D341Med (cell line): ENCODE data around the gene MGA.

Experiments
- DNase-seq: peaks from one replicate; pipeline ENCODE4 v3.0.0; 2012; ENCODE audit warnings: low spot score

The MGA gene

DNA sequence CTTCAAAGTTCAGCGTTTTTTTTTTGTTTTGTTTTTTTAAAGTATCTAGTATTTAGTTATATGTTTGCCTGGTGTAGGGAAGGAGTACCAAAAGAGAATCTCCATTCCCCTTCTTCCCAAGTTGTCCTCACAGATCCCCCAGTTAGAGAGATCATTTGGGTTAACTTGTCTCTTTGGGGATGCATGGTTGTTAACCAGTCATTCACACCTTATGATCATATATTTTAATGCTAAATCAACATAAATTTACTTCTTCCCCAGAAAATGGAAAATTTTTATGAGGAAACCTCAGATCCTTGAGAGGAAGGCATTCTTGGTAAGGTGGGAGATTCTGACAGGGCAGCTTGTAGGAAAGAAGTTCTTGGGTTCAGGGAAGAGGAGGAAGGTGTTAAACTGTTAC, 1.5 kb upstream of the MGA start:
- no peak for DNase-seq

DNA sequence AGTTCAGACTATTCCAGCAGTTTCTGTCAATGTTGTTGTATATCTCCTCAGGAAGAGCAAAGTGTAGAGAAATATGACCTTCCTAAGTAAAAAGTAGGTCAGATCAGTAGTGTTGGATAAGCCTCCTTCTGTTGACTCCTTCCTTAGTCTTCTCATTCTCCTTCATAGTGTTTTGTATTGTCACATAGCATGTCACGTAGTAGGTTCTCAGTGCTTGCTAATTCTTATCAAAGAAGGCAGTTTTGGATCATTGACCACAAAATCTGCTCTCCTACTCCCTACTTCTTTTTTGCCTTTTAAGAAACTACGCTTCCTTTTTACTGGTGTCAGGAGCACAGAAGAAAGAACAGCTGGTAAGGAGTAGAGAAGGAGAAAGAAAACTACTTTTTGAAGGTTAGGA, 1.0 kb upstream of the MGA start:
- DNase-seq: no peak

DNA sequence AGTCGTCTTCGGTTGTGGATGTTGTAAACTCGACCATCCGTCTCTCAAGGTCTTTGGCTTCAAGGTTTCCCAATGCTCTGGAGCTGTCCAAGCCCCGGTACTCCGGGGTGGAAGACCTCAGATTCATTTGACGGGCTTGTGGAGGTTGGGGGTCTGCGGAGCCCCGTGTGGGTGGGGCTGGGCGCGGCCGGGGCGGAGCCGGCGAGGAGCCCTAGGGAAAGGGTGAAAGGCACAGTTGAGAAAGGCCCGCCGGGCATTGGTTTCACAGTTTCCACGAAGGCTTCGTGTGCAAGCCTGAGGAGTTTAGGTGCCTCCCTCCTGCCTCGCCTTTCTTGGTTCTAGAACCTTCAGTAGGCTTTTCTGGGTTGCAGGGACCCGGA, 360 bp upstream of the MGA start:
- DNase-seq: no peak

DNA sequence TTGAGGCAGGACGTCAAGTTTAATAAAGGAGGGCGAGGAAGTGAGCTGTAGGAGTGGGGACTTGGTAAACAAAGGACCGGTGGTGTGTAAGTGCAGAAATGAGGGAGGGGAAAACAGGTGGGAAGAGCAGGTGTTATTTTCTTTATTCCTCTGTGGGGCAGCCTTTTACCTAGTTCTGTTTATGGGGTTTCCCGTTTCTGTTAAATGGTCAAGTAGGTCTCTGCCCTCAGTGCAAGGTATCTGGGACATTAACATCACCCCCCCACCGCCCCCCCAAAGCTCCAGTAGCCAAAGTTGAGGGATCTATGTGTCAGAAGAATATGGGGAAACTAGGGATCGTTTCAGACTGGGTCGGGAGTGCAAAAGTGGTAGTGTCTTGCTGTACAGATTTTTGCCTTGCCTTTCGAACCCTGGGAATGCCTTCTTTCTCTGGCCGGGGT, 893 bp downstream of the MGA start:
- no peak for DNase-seq

DNA sequence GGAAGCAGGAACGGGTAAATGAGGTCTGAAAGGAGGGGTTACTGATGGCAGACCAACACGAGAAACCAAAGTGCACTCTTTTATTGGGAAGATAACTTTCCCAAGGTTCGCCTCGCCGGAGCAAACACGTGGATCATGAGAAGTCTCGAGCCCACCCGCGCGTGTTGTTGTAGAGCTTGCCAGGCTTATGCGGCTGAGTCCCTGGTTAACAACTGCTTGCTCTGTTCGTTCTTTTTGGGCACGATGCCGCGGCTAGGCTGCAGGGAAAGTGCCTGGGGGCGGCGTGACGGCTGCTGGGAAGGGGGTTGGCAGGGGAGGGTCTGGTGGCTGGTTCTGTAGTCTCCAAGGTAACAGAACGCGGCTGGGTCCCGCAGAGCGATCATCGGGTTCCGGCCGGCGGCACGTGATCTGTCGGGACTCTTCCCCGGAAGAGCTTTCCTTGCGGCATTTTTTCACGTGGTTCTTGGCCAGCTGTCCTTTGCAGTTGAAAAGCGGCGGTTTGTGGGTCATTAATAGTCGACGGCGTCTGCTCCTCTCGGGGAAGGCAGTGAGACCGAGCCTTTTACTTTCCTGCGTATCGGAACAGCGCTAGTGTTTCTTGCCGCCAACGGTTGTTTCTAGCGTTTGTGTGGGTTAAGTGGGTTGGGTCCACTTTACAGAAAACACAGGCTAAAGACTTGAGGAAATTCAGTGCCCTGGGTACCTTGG, 1.5 kb downstream of the MGA start:
- DNase-seq: peak; percentile 61

DNA sequence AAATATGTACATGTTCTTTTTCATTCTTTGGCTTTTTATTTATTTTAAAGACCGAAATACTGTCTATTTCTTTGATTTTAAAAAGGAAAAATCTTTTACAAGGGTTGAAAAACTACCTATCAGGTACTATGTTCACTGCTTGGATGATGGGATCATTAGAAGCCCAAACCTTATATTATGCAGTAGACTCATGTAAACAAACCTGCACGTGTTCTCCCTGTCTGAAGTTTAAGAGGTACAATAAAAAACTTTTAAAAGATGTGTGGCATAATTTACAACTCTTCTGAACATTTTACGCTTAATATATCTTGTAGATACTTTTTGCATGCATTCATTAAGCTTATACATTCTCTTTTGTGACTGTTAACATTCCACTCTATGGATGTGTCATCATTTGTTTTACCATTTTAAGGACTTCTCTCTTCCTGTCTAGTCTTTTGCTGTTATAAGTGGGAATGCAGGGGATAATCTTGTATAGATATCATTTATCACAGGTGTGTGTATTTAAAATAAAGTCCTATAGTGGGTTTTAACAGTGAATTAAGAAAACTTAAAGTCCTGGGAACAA, 6.2 kb downstream of the MGA start:
- DNase-seq: no peak

DNA sequence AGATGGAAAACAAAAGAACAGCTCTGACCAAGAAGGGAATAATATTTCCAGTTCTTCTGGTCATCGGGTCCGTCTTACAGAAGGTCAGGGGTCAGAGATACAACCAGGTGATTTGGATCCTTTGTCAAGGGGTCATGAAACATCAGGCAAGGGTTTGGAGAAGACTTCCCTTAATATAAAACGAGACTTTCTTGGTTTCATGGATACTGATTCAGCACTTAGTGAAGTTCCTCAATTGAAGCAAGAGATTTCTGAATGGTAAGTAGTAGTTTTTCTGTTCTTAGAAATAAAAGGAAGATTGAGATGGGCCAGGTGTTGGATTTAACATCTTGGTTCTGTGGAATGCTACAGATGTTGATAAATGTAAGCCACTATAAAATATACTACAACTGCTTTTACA, 9.5 kb downstream of the MGA start:
- no peak for DNase-seq

DNA sequence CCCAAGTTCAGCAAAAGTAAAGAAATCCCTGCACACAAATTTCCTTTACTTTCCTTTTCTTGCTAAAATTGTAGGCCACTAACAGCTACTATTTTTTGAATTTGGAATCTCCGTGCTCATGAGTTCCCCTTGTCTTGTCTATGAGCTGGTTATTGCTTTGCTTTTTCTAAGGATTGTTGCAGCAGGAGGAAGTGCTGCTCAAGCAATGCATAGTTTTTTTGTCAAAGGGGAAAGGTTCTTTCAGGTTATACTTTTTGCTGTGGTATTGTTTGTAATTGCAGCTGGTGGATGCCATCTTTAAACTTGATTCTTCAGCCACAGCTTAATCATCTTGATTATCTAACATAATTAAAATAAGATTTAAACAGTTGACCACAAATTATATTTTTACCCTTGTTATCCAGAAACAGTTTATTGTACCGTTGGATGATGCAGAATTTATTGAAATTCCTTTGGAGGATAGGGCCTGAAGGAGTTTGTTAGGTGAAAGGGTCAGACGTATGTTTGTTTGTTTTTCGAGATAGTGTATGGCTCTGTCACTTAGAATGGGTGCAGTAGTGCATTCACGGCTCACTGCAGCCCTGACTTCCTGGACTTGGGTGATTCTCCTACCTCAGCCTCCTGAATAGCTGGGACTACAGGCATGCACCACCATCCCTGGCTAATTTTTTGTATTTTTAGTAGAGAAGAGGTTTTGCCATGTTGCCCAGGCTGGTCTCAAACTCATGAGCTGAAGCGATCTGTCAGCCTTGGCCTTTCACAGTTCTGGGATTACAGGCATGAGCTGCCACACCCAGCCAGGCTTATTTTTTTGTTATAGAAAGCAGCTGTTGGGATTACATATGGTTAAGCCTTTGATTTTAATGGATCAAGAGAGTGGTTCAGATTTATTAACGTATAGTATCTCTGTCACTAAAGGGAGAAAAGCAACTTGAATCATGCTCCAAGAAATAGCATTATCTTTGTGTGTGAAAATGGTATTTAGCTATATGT, 11.7 kb downstream of the MGA start:
- peak; percentile 48 for DNase-seq

DNA sequence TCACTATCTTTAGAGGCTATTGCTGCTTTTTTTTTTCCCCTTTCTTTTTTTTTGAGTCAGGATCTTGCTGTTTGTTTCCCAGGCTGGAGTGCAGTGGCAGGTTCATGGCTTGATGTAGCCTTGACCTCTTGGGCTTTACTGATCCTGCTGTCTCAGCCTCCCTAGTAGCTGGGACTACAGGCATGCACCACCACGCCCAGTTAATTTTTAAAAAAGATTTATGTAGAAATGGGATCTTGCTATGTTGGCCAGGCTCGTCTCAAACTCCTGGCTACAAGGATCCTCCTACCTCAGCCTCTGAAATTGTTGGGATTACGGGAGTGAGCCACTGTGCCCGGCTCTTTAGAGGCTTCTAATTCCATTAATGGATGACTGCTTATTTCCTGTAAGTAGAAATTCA, 15.1 kb downstream of the MGA start:
- DNase-seq: no peak

DNA sequence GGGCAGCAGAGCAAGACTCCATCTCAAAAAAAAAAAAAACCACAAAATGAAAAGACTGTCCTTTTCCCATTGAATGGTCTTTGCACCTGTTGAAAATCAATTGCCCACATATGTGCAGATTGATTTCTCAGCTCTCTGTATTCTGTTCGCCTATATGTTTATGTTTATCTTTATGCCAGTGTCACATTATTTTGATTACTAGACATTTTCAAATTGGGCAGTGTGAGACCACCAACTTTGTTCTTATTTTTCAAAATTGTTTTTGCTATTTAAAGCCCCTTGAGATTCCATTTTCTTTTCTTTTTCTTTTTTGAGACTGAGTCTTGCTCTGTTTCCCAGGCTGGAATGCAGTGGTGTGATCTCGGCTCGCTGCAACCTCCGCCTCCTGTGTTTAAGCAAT, 18.5 kb downstream of the MGA start:
- DNase-seq: no peak

DNA sequence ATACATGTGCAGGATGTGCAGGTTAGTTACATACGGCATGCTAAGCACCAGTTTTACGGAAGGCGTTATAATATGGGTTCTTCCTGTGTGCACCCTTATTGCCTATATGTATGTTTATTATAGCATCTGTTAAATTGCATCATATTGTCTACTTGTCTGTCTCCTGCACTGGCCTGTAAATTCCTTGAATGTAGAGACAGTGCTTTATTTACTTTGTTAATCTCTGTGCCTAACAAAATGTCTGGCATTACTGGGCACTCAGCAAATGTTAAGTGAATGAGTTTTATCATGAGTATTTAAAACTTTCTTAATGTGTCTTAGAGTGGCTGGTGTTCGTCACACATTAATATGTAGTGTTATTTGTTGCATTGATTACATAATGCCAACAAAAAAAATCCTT, 23.8 kb downstream of the MGA start:
- DNase-seq: no peak

DNA sequence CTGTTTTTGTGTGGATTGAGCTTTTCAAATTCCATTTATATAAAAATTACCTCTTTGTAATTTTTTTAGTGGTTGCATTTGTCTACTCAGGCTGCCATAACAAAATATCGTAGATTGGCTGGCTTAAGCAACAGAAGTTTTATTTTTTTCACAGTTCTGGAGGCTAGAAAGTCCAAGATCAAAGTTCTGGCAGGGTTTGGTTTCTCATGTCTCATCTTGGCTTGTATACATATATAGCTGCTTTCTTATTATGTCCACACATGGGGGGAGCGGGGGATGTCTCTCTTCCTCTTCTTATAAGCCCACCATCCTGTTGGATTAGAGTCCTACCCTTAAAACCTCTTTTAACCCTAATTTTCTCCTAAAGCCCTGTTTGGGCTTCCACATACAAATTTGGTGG, 28.5 kb downstream of the MGA start:
- no peak for DNase-seq

DNA sequence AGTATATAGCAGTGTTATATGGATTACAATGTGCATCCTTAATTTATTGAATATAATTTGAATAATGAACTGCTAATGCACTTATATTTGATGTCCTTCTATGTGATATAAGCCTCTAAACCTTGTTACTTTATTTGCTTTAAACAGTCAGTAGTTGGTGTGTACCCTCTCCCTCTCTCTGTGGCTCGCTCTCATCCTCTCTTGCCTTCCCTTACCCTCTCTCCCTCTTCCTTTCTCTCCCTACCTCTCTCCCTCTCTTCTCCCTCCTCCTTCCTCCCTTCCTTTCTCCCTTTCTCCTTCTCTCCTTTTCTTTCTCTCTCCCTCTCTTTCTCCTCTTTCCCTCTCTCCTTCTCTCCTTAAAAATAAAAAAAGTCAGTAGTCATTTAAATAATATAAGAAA, 28.9 kb downstream of the MGA start:
- DNase-seq: no peak

DNA sequence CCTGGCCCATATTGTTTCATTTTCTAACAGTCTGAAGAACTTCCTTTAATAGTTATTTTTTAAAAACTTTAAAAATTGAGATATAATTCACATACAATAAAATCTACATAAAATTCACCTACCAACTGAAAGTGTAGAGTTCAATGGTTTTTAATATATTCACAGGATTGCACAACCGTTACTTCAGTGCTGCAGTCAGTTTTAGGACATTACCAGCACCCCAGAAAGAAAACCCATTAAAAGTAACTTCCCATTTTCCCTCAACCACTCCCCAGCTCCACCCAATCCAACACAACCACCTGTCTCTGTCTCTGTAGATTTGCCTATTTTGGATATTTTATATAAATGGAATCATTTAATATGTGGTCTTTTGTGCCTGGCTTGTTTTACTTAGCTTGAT, 29.6 kb downstream of the MGA start:
- no peak for DNase-seq

DNA sequence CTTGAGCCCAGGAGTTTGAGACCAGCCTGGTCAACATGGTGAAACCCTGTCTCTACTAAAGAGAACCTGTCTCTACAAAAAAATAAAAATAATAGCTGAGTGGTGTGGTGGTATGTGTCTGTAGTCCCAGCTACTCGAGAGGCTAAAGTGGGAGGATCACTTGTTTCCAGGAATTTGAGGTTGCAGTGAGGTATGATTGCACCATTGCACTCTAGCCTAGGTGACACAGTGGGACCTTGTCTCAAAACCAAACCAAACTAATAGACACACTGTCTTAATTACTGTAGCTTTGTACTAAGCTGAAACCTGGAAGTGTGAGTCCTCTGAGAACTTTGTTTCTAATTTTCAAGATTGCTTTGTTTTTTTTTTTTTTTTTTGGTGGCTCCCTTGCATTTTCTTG, 30.4 kb downstream of the MGA start:
- no peak for DNase-seq

DNA sequence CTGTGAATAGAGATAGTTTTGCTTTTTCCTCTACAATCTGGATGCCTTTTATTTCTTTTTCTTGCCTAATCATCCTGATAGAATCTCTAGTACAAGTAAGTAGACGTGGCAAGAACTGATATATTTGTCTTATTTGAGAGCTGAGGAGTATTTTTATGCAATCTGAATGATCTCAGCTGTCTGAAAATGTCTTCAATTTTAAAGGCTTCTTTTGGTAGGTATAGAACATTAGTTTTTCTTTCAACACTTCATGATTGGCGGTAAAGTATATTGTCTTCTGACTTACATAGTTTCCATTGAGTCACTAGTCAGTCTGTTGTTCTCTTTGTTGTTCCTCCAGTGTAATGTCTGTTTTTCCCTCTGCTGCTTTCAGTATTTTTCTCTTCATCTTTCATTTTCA, 31.3 kb downstream of the MGA start:
- DNase-seq: no peak

DNA sequence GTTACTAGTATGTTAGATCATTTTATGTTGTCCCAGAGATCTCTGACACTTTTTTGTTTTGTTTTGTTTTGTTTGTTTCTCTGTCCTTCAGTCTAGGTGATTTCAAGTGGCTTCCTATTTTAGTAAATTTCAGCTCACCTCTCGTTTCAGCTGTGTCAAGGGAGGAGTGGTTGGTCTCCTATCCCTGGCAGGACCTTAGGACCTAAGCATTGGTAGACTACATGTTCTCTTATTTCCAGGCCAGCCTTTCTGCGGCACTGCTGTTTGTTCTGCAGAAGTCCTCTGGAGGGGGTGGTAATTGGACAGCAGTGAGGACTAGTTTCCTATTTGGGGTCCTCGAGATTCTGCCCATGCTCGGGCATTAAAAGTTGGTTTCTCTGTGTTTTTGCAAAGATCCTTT, 31.8 kb downstream of the MGA start:
- DNase-seq: no peak

DNA sequence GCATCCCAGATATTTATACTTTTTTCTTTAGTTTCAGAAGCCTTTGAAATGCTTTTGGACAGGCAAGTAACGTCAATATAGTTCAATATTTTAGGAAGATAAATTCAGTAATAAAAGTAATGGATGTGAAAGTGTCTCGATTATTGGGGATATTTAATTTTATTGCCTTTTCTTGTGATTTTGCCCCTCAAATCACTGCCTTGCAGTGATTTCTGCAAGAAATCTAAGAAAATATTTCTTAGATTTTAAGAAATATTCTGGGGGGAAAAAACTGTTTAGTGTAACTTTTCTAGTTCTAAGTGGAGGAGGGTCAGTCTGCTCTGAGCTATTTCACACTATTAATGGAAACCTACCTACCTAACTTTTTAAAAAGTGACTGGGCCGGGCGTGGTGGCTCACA, 33.6 kb downstream of the MGA start:
- no peak for DNase-seq

DNA sequence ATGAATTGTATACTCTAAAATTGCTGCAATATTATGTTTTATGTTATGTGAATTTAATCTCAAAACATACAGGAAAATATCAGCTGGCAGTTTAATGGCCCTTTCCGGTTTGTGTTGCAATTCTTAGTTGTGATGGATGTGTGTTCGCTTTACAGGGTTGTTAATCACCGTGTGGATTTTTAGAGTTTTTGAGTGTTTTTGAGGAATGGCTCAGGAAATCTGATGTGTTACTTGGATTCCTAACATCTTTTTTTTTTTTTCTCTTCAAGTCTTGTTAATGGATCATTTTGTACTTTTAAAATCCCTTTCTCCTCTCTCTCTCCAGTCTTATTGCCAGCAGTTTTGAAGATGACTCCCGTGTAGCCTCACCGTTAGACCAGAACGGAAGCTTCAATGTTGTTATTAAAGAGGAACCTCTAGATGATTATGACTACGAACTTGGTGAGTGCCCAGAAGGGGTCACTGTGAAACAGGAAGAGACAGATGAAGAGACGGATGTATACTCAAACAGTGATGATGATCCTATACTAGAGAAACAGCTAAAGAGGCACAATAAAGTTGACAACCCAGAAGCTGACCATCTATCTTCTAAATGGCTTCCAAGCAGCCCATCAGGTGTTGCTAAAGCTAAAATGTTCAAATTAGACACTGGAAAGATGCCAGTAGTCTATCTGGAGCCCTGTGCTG, 35.7 kb downstream of the MGA start:
- peak; percentile 50 for DNase-seq

DNA sequence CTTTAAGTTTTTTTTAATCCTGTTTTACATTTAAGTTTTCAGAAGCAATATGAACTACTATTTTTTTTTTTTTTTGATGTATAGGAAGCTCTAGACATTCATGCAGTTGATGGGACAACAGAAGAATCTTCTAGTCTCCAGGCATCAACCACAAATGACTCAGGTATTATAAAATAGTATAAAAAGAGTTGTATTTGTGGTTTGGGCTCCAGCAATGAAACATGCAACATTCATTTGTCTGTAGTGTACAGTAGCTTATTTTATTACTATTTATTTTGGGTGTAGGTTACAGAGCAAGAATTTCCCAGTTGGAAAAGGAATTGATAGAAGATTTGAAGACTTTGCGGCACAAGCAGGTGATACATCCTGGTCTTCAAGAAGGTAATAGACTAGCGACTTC, 38.6 kb downstream of the MGA start:
- no peak for DNase-seq

DNA sequence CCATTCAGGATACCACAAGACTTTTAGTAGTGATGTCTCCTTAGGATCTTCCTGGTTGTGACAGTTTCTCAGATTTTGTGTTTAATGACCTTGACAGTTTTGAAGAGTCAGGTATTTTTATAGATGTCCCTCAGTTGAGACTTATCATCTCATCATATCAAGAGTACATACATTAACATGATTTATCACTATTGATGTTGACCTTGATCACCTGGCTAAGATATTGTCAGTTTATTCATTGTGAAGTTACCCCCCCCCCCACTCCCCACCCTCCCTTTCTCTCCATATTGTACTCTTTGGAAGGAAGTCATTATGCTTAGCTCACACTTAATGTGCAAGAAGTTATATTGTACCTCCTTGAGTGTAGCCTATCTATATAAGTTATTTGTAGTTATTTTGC, 42.9 kb downstream of the MGA start:
- DNase-seq: no peak

DNA sequence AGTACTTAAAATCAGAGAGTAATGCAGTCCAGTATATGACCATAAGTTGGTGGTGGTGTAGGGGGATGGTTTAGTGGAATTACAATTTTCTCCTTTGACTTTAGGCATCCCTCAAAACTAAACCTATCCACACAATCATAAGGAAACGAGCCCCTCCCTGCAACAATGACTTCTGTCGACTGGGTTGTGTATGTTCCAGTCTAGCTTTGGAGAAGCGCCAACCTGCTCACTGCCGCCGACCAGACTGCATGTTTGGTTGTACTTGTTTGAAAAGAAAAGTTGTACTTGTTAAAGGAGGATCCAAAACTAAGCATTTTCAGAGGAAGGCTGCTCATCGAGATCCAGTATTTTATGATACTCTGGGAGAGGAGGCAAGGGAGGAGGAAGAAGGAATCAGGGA, 52.8 kb downstream of the MGA start:
- DNase-seq: no peak

DNA sequence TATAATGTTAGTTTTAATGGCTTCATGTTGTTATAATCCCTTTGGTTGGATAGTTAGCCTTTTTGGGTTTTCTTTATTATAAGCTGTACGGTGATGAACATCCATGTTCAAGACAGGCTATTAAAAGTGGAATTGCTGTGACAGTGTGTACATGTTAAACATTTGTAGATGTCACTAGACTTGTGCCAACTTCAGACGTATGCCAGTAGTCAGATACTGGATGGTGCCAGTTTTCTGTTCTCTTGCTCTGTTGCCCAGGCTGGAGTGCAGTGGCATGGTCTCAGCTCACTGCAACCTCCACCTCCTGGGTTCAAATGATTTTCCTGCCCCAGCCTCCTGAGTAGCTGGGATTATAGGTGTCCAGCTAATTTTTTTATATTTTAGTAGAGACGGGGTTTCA, 54.1 kb downstream of the MGA start:
- DNase-seq: no peak
